Rectal smooth muscle tissue (tissue), 1 donor: ENCODE measurements around the gene IVL.

Experiments
- H3K27ac ChIP-seq: one replicate; pipeline ENCODE4 v1.7.0; 2013; ENCODE audit warnings: low read depth, low read length, inconsistent platforms
- H3K27me3 ChIP-seq: one replicate; pipeline ENCODE4 v1.7.0; 2013; ENCODE audit warnings: low read length; ENCODE audit not compliant: control insufficient read depth, insufficient read depth
- H3K36me3 ChIP-seq: one replicate; pipeline ENCODE4 v1.7.0; 2013; ENCODE audit warnings: low read length; ENCODE audit not compliant: control insufficient read depth, insufficient read depth
- H3K4me1 ChIP-seq: one replicate; pipeline ENCODE4 v1.7.0; 2013; ENCODE audit warnings: low read length; ENCODE audit not compliant: control insufficient read depth, insufficient read depth
- H3K4me3 ChIP-seq: one replicate; pipeline ENCODE4 v1.7.0; 2013; ENCODE audit warnings: low read length
- H3K9ac ChIP-seq: one replicate; pipeline ENCODE4 v1.7.0; 2013; ENCODE audit warnings: low read length

IVL gene, protein sequence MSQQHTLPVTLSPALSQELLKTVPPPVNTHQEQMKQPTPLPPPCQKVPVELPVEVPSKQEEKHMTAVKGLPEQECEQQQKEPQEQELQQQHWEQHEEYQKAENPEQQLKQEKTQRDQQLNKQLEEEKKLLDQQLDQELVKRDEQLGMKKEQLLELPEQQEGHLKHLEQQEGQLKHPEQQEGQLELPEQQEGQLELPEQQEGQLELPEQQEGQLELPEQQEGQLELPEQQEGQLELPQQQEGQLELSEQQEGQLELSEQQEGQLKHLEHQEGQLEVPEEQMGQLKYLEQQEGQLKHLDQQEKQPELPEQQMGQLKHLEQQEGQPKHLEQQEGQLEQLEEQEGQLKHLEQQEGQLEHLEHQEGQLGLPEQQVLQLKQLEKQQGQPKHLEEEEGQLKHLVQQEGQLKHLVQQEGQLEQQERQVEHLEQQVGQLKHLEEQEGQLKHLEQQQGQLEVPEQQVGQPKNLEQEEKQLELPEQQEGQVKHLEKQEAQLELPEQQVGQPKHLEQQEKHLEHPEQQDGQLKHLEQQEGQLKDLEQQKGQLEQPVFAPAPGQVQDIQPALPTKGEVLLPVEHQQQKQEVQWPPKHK

DNA sequence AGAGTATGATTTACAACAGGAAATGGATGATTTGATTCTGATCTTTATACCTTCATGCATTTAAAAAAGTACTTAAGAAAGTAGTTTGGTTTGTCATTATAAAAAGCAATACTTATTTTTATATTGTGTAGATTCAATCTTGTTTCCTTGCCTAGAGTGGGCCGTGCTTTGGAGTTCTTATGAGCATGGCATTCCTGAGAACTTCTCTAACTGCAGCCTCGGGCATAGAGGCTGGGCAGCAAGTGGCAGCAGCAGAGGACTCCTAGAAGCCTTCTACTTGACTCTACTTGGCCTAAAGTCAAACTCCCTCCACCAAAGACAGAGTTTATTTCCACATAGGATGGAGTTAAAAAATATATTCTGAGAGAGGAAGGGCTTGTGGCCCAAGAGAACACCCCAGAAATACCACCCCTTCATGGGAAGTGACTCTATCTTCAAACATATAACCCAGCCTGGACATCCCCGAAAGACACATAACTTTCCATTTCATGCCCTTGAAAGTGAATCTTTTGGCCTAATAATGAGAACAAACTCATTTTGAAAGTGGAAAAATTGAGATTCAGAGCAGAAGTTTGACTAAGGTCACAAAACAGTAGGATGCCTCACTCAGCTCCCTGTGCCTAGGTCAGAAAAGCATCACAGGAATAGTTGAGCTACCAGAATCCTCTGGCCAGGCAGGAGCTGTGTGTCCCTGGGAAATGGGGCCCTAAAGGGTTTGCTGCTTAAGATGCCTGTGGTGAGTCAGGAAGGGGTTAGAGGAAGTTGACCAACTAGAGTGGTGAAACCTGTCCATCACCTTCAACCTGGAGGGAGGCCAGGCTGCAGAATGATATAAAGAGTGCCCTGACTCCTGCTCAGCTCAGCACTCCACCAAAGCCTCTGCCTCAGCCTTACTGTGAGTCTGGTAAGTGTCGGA, at the start of gene IVL:
Gene IVL, plus strand, starts transcription at position 861 of the 916 bp plus-strand sequence. CDS start 1,252 bp downstream, outside the sequence.
- Histone ChIP-seq H3K36me3 (no peaks in the 10 kb centered on the region), H3K9ac (no peak within 1 kb of the TSS), H3K27me3 (no peaks in the 10 kb centered on the region), H3K4me1 (no peaks in the 10 kb centered on the region), H3K27ac (no peak within 1 kb of the TSS), H3K4me3 (no peak within 1 kb of the TSS)

DNA sequence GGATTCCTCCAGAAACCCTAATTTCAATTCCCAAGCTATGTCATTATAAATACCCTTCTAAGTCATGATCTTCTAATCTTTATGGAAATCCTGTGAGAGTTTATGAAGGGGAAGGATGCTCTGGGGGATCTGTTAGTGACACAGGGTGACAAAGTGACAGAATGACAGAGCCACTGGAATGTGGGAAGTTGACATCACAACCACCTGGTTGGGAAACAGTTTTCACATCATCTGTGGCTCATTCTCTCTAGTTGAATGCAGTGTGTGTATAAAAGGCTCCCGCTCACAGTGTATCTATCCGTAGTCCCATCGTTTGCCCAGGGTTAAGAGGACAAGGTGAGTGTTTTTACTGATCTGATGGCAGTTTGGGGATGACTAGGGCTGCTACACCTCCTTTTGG, 48.6 kb upstream of the IVL start, which contains the start of gene LCE7A:
Gene LCE7A, plus strand, starts transcription at position 301 of the 400 bp plus-strand sequence. CDS start 702 bp downstream, outside the sequence.
- Histone ChIP-seq H3K36me3 (no peaks in the 10 kb centered on the region), H3K4me3 (no peak within 1 kb of the TSS), H3K4me1 (peaks cover 5% of the 10 kb centered on the region), H3K27me3 (no peaks in the 10 kb centered on the region), H3K9ac (no peak within 1 kb of the TSS), H3K27ac (no peak within 1 kb of the TSS)

DNA sequence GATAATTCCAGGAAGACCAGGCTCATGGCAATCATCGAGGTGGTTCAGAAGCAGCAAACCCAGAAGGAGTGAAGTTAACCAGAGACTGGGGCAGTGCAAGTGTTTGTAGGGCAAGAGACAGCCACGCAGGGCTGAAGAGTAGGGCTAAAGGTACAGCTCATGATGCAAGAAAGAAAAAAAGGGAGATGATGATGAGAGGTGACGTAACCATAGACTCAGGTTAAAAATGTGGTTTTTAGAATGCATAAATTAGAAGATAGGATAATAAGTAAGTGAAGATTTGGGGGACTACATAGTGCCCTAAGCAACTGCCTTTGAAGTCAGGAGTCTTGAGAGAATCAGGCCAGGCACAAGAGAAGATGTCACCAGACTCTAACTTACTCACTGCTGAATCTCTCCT, 48.2 kb upstream of the IVL start:
- Histone ChIP-seq H3K27me3 (no peaks in the 10 kb centered on the region), H3K4me1 (peaks cover 5% of the 10 kb centered on the region), H3K36me3 (no peaks in the 10 kb centered on the region), H3K4me3 (no peak overlapping the region), H3K27ac (no peak overlapping the region), H3K9ac (no peak overlapping the region)

DNA sequence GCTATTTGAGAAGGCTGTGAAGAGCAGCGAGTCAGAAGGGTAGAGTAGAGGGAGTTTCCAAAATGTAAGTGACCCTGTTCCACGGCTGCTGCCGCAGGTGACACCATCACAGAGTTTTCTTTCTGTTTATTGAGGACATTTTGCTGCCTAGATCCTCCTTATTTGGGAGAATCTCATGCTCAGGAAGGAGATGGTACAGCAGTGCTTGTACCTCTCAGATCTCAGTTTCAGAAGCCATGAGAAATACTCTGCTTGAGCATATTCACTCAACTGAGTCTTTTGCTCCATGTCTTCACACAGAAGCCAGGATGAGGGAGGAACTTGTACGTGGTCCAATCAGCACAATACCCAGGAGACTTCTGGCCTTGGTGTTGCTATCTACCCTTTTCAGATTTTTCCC, 47.0 kb upstream of the IVL start:
- Histone ChIP-seq H3K27me3 (no peaks in the 10 kb centered on the region), H3K27ac (no peak overlapping the region), H3K9ac (no peak overlapping the region), H3K4me1 (peaks cover 5% of the 10 kb centered on the region), H3K4me3 (no peak overlapping the region), H3K36me3 (no peaks in the 10 kb centered on the region)

DNA sequence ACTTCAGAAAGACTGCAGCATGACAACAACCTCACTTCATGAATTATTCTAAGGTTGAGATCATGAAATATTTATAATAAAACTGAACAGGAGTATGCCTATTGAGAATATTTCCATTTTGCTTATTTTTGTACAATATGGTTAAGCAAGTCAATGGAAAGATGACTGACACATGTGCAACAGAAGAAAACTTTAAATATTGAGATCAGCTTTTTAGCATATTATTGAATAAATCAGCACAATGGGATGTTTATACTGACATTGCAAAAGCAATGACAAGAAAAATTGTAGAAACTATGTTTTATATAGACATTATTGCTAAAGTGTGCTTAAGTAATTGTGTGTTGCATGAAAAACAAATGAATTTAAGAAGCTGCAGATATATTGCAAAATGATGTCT, 43.9 kb upstream of the IVL start:
- no peak overlapping the region for H3K9ac ChIP-seq
- peaks cover 5% of the 10 kb centered on the region for H3K4me1 ChIP-seq
- no peaks in the 10 kb centered on the region for H3K36me3 ChIP-seq
- no peak overlapping the region for H3K4me3 ChIP-seq
- H3K27me3 ChIP-seq = no peaks in the 10 kb centered on the region
- no peak overlapping the region for H3K27ac ChIP-seq

DNA sequence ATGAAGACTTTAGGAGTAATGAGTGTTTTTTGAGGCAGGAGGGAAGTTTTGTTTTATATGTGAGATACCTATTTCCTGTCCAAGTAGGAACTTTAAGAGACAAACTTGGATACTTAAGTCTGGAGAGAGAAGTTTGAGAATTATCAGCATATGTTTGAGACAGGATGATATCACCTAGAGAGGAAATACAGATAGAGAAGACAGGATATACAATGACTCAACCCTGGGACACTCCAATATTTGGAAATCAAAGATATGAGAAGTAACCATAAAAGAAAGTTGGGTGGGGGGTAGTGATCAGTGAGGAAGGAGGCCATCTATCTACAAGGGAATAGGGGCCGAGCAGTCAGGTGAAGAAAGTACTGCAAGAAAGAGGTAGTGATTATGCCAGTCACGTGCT, 42.0 kb upstream of the IVL start:
- Histone ChIP-seq H3K27ac (no peak overlapping the region), H3K36me3 (no peaks in the 10 kb centered on the region), H3K4me1 (peaks cover 5% of the 10 kb centered on the region), H3K9ac (no peak overlapping the region), H3K4me3 (no peak overlapping the region), H3K27me3 (no peaks in the 10 kb centered on the region)

DNA sequence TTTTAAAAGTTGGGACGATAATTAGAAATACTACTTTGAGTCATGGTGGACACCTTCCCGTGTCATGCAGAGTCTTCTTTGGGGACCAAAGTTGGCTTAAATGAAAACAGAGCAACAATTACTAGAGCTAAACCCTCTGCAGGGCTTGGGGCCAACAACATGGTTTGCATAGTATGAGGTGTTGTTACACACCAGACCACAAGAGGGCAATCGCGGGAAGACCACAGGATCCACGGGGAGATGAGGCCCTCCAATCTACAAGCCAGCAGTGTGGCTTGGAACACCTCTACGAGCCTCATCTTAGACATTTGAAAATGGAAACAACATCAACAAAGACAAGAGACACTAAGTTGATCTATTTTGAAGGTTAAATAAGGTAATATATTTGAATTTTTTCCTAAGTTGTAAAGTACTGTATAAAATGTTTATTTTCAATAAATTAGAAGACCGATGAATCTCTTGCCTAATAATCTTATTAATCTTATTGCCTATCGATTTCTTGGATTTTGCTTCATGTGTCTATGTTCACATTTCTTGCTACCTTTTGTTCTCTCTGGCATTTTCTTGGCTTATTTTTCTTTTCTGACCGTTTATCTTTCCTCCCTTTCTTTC, 38.4 kb upstream of the IVL start:
- Histone ChIP-seq H3K9ac (no peak overlapping the region), H3K4me3 (no peak overlapping the region), H3K4me1 (no peaks in the 10 kb centered on the region), H3K27ac (no peak overlapping the region), H3K36me3 (no peaks in the 10 kb centered on the region), H3K27me3 (no peaks in the 10 kb centered on the region)

DNA sequence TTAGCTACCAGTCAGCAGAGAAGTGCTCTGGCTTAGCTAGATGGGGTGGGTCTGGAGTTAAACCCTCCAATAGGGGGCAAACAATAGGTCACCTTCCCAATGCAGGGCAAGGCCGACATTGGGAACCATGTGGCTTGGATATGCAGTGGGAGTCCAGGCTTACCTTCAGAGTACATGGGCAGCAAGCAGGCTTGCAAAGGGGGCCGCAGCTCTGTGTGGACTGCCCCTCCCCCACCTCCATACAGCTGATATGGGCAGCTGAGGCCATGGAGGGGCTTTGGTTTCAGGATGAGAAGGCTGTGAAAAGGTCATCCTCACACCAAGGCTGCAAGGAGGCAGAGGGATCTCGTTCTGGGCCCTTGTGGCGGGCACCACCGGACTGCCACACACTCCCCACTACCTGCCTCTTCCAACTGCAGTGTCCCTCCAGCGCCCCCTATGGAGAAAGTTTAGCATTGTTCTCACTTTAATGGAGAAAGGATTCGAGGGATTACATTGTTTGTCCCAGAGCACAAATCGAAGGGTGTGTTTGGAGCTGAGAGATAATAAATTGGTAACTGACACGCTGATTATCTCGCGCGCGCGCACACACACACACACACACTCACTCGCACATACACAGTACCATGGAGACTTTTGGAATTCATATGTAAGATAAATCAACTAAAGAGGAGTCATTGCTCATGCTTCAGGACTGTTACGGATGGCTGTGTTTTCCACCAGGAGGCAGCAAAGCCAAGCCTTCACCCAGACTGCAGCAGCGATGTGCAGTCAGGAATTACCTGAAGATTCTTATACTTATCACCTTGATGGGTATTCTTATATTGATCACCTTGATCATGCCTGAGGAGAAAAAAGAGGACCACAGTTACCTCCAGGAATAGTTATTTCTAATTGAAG, 37.3 kb upstream of the IVL start:
- no peaks in the 10 kb centered on the region for H3K4me1 ChIP-seq
- H3K27me3 ChIP-seq = no peaks in the 10 kb centered on the region
- no peaks in the 10 kb centered on the region for H3K36me3 ChIP-seq
- H3K4me3 ChIP-seq = no peak overlapping the region
- H3K9ac ChIP-seq = no peak overlapping the region
- H3K27ac ChIP-seq = no peak overlapping the region

DNA sequence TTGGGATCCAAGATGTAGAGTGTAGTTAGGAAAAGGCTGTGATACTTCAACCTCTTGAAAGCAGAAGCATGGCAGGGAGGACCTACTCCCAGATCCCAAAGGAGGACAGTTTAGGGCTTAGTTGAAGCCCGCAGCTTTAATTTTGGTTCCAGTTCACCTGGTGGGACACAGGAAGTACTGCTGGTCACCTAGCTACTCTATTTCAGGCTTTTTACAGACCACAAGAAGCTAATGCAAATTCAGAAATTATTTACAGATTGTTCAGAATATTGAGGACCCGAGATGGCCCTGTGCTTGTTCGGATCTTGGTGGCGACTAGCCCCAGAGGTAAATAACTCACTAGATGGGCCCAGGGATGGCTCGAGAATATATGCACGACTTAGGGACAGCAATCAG, 36.6 kb upstream of the IVL start:
- Histone ChIP-seq H3K27me3 (no peaks in the 10 kb centered on the region), H3K27ac (no peak overlapping the region), H3K9ac (no peak overlapping the region), H3K4me1 (no peaks in the 10 kb centered on the region), H3K4me3 (no peak overlapping the region), H3K36me3 (no peaks in the 10 kb centered on the region)

DNA sequence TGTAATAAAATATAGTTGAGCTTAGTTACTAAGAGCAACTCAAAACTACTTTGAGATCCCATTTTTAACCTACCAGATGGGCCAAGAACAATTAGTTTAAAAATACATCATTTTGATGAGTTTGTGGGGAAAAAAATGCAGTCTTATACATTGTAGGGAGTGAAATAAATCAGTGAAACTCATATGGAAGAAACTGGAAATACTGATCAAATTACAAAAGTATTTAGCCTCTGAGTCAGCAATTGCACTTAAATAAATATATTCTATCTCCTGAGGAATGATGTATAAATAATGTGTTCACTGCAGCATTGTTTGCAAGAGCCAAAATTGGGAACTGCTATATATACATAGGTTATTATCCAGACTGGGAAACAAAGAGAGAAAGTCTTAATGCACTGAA, 34.9 kb upstream of the IVL start:
- Histone ChIP-seq H3K4me1 (no peaks in the 10 kb centered on the region), H3K27ac (no peak overlapping the region), H3K4me3 (no peak overlapping the region), H3K27me3 (no peaks in the 10 kb centered on the region), H3K36me3 (no peaks in the 10 kb centered on the region), H3K9ac (no peak overlapping the region)

DNA sequence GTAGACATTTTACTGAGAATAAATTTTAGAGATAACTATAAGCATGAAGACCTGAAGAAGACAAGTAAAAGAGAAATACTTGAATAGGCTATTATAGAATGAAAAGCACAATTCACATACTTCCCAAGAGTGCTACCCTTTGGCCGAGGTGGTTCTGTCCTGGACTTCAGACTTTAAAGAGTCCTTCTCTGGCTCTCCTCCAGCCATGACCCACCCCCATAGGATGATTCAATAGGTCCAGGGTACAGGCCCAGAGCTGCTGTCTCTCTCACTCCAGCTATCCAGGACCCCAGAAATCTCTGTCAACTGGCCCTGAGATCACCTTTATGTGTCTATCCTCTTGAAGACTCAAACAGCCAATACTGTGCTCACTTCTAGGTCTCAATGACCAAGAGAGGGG, 31.5 kb upstream of the IVL start:
- Histone ChIP-seq H3K9ac (no peak overlapping the region), H3K27me3 (no peaks in the 10 kb centered on the region), H3K36me3 (no peaks in the 10 kb centered on the region), H3K4me1 (no peaks in the 10 kb centered on the region), H3K27ac (no peak overlapping the region), H3K4me3 (no peak overlapping the region)
